Panc1 (cell line): ENCODE data around the gene TBCE. TPM values are rescaled to one million over a fixed set of nuclear protein-coding genes. Genes with fewer than 3 reads are reported as not detected.

Experiments used
- ATAC-seq: fragments of 200-7000 bp; cut with Tn5 transposase; 2 replicates; pipeline ENCODE4 v1.9.1; 2020; ENCODE audit warnings: mild to moderate bottlenecking, moderate library complexity
- BruUV-seq: library from RNA; stranded (reverse); fragments of 400-500 nt; replicated peaks from 2 replicates; lab custom pipeline; 2021; lab: Mats Ljungman, UMichigan
- CTCF ChIA-PET: fragments of 300-600 bp; sonication (Branson Sonifier 250); formaldehyde crosslinking; loops from one replicate; lab custom pipeline; 2022; ENCODE audit warnings: antibody characterized with exemption; lab: Charles Lee
- POLR2A ChIA-PET: fragments of 300-600 bp; sonication (Branson Sonifier 250); formaldehyde crosslinking; loops from one replicate; lab custom pipeline; 2022; ENCODE audit warnings: antibody characterized with exemption; lab: Charles Lee
- DNase-seq: peaks from one replicate; pipeline ENCODE4 v3.0.0-alpha.2; 2010; ENCODE audit warnings: low read depth, low spot score
- H3K27ac ChIP-seq: 2 replicates; pipeline ENCODE4 v1.5.1; 2011; ENCODE audit warnings: mild to moderate bottlenecking, low read length, inconsistent platforms
- H3K27me3 ChIP-seq: fragments of 200-500 bp; sonication (Bioruptor generic); 2 replicates; pipeline ENCODE4 v1.6.0; 2014; ENCODE audit warnings: low read length, inconsistent platforms; ENCODE audit not compliant: control insufficient read depth, insufficient read depth
- H3K36me3 ChIP-seq: fragments of 200-500 bp; sonication (Bioruptor generic); 2 replicates; pipeline ENCODE4 v1.5.1; 2014; ENCODE audit warnings: inconsistent platforms, mild to moderate bottlenecking, low read length, moderate library complexity; ENCODE audit not compliant: control insufficient read depth, insufficient read depth
- H3K4me1 ChIP-seq: 2 replicates; pipeline ENCODE4 v1.5.1; 2011; ENCODE audit warnings: inconsistent platforms, mild to moderate bottlenecking, low read length, moderate library complexity; ENCODE audit not compliant: control insufficient read depth, insufficient read depth
- H3K4me3 ChIP-seq, 2 experiments: 2 replicates each; pipeline ENCODE4 v1.5.1; 2011 to 2012; ENCODE audit warnings: low read depth in 2 of 2, low read length in 2 of 2, mild to moderate bottlenecking in 2 of 2, inconsistent platforms in 1 of 2, moderate library complexity in 1 of 2
- H3K9me3 ChIP-seq: fragments of 200-500 bp; sonication (Bioruptor generic); 2 replicates; pipeline ENCODE4 v1.5.1; 2014; ENCODE audit warnings: low read depth, mild to moderate bottlenecking, inconsistent platforms, low read length, moderate library complexity; ENCODE audit not compliant: control insufficient read depth, insufficient read depth
- CTCF ChIP-seq: fragments of 450-650 bp; IDR thresholded peaks from 2 replicates; pipeline ENCODE4 v1.5.1; 2017; ENCODE audit warnings: mild to moderate bottlenecking
- POLR2AphosphoS5 ChIP-seq: IDR thresholded peaks from 2 replicates; pipeline ENCODE4 v1.6.1; 2012; ENCODE audit warnings: mild to moderate bottlenecking, low read depth, low read length, moderate library complexity
- REST ChIP-seq, 2 experiments: IDR thresholded peaks; 2 replicates each; pipeline ENCODE4 v1.6.1; 2011 to 2012; ENCODE audit warnings: low read depth in 2 of 2, control low read depth in 1 of 2, low read length in 1 of 2, mild to moderate bottlenecking in 1 of 2, moderate library complexity in 1 of 2; ENCODE audit not compliant: insufficient read depth in 1 of 2
- SIN3A ChIP-seq: IDR thresholded peaks from 2 replicates; pipeline ENCODE4 v1.6.1; 2012; ENCODE audit warnings: low read depth, mild to moderate bottlenecking, low read length, moderate library complexity, borderline replicate concordance; ENCODE audit not compliant: insufficient read depth
- TCF7L2 ChIP-seq: IDR thresholded peaks from 2 replicates; pipeline ENCODE4 v1.6.1; 2011; ENCODE audit warnings: mild to moderate bottlenecking, low read depth, low read length, inconsistent platforms
- in situ Hi-C: cut with HindIII; loops from 2 replicates; pipeline ENCODE4 v1.10.0; 2016; ENCODE audit warnings: low sequenced_read_pairs, low pct_unique_long_range_greater_than_20kb
- intact Hi-C: fragments of 100-400 bp; cut with micrococcal nuclease; formaldehyde crosslinking; loops from one replicate; pipeline ENCODE4 v1.10.0; 2022; ENCODE audit not compliant: unreplicated experiment
- total RNA-seq: library from RNA; stranded (reverse); gene quantifications from one replicate; pipeline ENCODE4 v1.2.1, GENCODE V29; 2021; ENCODE audit not compliant: unreplicated experiment

Gene TBCE
- total RNA-seq, 1 experiment from 2014 or later: 72.0 TPM

GRCh38 chr1:235425357-235425756 lies 58.1 kb downstream of the TBCE start:
- Histone ChIP-seq H3K4me3 (no peak overlapping the region), H3K36me3 (no peaks in the 10 kb centered on the region), H3K9me3 (no peaks in the 10 kb centered on the region), H3K27ac (no peak overlapping the region), H3K4me1 (peaks cover 3% of the 10 kb centered on the region; the same call in 1 of the 2 replicates), H3K27me3 (no peaks in the 10 kb centered on the region)
- ChIA-PET POLR2A (no interaction called here), CTCF (interaction anchor here (0.5 kb wide), 1 partner anchor 35 kb away, joined by 6 read pairs; no protein-coding TSS in a partner anchor)
- intact Hi-C loops (no loop called here), in situ Hi-C loops (no loop called here)
- DNase-seq (no peak), ATAC-seq (no peak)
- BruUV-seq: no TSS peak
- TF ChIP-seq SIN3A: no peak
- no peak for TF ChIP-seq POLR2AphosphoS5
- TF ChIP-seq REST (IDR thresholded peaks at IDR 0.05; ENCODE audit: insufficient read depth in 1 of 2, low read depth in 2 of 2, low read length in 1 of 2): no peak
- TF ChIP-seq TCF7L2: no peak
- TF ChIP-seq CTCF: no peak

- in situ Hi-C loops (no loop called here), intact Hi-C loops (no loop called here)
- TF ChIP-seq POLR2AphosphoS5 (no peak), TCF7L2 (no peak), SIN3A (no peak), CTCF (no peak), REST (IDR thresholded peaks at IDR 0.05; ENCODE audit: insufficient read depth in 1 of 2, low read depth in 2 of 2, low read length in 1 of 2) (no peak)
- DNase-seq (no peak), ATAC-seq (no peak)
- no peaks in the 10 kb centered on the region for H3K27me3 ChIP-seq
- H3K9me3 ChIP-seq: no peaks in the 10 kb centered on the region
- ChIA-PET CTCF (interaction anchor here (0.5 kb wide), 1 partner anchor 35 kb away, joined by 6 read pairs; no protein-coding TSS in a partner anchor), POLR2A (no interaction called here)
- BruUV-seq: no TSS peak
- H3K36me3 ChIP-seq: no peaks in the 10 kb centered on the region
- H3K27ac ChIP-seq: no peak overlapping the region
- H3K4me3 ChIP-seq: no peak overlapping the region
- H3K4me1 ChIP-seq: peaks cover 3% of the 10 kb centered on the region; the same call in 1 of the 2 replicates
These were observed 58.9 kb downstream of the TBCE start for GRCh38 chr1:235426143-235426542.
